AG10803 (cell line): ENCODE results near the gene NEK4.

Experiments
- DNase-seq: peaks from one replicate; pipeline ENCODE4 v3.0.0; 2010; ENCODE audit warnings: low read depth
- H3K4me3 ChIP-seq: 2 replicates; pipeline ENCODE4 v1.5.1; 2011; ENCODE audit warnings: mild to moderate bottlenecking, low read length, control low read depth
- CTCF ChIP-seq: conservative IDR thresholded peaks from 2 replicates; pipeline ENCODE4 v1.5.1; 2011; ENCODE audit warnings: mild to moderate bottlenecking, low read length, control low read depth, inconsistent platforms

The NEK4 gene

GRCh38 chr3:52790337-52790736, 19.6 kb upstream of the NEK4 start:
- no peak overlapping the region for H3K4me3 ChIP-seq
- no peak for DNase-seq
- no peak for TF ChIP-seq CTCF

DNA sequence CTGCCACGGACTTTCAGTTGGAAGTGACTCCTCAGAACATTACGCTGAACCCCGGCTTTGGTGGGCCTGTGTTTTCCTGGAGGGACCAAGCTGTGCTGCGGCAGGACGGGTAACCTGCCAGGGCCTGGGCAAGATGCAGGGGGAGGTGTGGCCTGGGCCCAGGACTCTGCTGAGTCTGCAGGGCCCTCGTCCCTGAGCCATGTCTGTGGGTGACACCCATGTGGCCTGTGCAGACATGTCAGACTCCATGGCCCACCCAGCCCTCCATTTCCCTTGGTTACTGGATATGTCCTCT, 19.0 kb upstream of the NEK4 start:
- no peak for DNase-seq
- no peak for TF ChIP-seq CTCF
- H3K4me3 ChIP-seq = no peak overlapping the region

DNA sequence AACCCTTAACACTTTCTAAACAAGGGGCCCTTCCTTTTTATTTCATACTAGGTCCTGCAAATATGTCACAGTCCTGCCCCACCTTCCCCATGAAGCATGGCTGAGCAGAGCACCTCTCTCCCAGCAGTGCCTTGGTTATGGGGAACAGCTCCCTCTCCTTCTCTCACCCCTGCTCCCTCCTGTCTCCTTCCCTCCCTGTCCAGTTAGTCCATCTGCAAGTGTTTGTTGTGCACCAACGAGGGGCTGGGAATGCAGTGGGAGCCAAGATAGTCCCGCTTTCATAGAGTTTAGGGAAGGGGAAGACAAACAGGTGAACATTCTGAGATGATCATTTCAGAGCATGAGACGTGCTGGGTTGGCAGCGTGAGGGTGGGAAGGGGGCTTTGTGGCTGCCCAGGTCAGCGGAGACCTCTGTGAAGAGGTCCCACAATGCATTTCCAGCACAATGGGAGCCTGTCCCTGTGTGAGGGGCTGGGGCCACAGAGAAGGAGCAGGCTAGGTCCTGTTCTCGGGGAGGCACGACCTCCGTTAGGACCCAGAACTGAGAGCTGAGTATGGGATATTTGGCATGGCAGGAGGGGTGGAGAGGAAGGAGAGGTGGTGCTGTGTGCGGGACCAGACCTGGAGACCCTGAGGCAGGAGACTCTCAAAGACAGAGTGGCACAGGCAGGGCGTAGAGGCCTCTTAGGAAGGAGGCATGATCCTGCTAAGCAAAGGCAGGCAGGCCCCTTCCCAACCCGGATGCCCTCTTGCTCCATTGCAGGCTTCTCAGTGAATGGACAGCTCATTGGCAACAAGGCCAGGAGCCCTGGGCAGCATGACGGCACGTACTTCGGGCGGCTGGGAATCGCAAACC, 18.4 kb upstream of the NEK4 start:
- TF ChIP-seq CTCF = no peak
- no peak overlapping the region for H3K4me3 ChIP-seq

DNA sequence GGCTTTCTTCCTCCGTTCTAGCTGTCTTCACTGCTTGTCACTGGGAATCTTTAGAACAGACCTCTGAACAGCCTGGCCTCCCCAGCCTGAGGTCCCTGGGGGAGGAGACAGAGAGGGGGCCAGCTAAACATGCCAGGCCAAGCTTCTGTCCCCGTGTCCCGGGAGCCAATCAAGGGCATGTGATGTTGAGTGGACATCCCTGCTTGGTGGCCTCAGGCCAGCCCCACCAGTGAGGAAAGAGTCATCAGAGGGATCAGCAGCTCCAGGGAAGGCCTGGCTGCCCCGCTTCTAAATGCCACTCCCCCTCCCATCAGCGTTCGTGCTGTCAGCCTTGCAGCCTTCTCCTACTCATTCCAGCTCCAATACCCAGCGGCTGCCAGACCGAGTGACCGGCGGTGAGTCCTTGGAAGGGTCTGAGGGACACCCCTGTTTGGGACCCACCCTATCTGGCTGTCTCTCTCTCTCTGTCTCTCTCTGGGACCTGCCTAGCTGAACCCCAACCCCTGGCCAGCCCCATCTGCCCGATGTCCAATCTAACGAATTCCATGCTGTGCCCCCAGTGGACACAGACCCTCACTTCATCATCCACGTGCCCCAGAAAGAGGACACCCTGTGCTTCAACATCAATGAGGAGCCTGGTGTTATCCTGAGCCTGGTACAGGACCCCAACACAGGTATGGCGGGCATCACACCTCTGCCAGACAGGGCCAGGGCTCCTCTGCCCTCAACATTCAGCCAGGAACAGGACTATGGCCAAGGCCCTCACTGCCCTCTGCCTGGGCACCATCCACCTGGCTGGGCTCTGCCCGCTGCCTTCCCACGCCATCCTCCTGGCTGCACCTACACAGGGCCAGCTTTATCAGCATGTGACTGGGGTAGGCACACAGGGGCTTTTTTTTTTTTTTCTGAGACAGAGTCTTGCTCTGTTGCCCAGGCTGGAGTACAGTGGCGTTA, 17.2 kb upstream of the NEK4 start:
- no peak overlapping the region for H3K4me3 ChIP-seq
- no peak for DNase-seq
- TF ChIP-seq CTCF = no peak

More for the DNA sequence above, 18.4 kb upstream of the NEK4 start:
- no peak for DNase-seq

DNA sequence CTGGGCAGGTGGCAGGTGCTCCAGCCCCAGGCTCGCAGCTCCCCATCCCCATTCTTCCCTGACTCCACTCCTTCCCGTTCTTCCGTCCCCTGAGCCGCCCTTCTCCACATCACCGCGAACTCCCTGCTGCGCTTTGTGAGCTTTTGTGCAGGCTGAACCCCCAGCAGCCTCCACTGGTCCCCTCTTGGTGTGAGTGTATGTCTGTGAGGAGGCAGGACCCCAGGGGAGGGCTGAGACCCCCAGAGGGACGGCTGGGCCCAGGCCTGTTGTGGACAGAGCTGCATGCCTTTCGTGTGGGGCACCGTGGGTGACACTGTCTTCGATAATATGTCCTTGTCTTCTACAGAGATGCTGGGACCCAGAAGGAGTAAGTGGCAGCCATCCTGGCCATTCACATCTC, 16.5 kb upstream of the NEK4 start:
- H3K4me3 ChIP-seq = no peak overlapping the region
- TF ChIP-seq CTCF = no peak
- DNase-seq = no peak

DNA sequence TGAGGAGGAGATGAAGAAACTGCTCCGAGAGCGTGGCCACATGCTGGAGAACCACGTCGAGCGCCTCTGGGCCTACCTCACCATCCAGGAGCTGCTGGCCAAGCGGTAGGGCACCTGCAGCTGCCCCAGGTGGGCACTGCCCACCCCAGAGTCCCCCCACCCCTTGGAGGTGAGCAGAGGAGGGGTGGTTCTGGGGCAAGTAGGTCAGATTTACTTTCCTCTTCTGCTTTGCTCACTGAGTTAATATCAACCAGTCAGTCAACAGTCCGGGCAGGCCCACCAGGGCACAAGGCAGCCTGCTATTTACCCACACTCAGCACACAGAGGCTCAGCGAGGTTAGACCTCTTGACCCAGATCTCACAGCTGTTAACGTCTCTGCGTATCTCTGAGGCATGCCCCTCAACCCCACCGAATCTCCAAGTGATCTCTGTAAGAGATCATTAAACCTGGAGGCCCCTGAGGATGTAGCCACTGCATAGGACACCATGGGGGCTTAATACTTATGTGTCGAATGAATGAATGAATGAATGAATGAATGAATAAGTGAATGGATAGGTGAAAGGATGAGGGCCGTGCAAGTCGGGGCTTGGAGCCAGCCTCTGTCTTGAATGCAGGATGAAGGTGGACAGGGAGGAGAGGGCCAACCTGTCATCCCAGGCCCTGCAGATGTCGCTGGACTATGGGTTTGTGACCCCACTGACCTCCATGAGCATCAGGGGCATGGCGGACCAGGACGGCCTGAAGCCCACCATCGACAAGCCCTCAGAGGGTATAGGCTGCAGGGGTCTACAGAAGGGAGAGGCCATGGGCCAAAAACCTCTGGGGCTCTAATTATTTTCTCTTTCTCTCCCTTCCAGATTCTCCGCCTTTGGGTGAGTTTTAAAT, 15.8 kb upstream of the NEK4 start:
- TF ChIP-seq CTCF = no peak
- DNase-seq = no peak
- no peak overlapping the region for H3K4me3 ChIP-seq
